ENCODE data around the gene TEPSIN. TPM values are rescaled to one million over a fixed set of nuclear protein-coding genes. Genes with fewer than 3 reads are reported as not detected.

TEPSIN gene
- total RNA-seq, 4 donors from 2014 or later: 15.5 to 32.9 (median 24.3) TPM

DNA sequence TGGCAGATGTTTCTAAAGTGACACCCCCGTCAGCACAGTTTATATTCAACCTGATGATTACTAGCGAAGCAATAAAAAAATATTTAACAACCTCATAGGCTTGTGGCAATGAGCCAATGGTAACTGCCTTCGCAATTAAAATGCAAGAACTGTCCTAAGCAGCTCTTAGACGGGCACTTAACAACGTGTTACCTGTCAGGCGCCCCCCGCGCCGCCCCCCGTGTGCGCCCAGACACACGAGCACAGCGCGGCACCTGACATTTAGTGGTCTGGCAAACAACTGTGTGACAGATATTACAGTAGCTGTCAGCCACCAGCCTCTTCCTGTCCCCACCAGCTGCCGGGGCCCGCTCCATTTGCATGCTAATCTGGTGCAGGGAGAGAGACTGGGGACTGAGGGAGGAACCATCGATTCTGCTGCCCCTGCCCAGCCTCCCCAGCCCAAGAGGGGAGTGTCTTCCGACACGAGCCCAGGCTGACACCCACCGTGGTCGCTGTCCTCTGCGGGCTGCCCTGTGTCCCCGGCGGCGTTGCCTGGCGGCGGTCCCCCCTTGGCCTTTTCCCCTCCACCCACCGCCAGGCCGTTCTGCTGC is 12.9 kb upstream of the TEPSIN start:
- Histone ChIP-seq H3K4me1 (peaks cover 17 to 19% of the 10 kb centered on the region in 2 donors), H3K36me3 (peaks cover 0 to 10% of the 10 kb centered on the region in 2 donors), H3K27me3 (no peaks in the 10 kb centered on the region), H3K4me3 (no peak overlapping the region), H3K27ac (no peak overlapping the region), H3K9me3 (no peaks in the 10 kb centered on the region)
- intact Hi-C loops (cut with DNase I; ENCODE audit: low total_unique reads) (loop anchor here (5.0 kb wide), 1 partner anchor 350 kb away; no protein-coding TSS in a partner anchor), in situ Hi-C loops (cut with MboI; ENCODE audit: low sequenced_read_pairs in 4 of 4) (loop anchor here in 2 of 4 donors (10.0 to 25.0 kb wide), 3 partner anchors 233 to 360 kb away; no protein-coding TSS in a partner anchor)
- ATAC-seq (no peak), DNase-seq (no peak)
- TF ChIP-seq CTCF (IDR thresholded peaks at IDR 0.05 in 4 of 5, conservative IDR thresholded peaks at IDR 0.05 in 1 of 5) (no peak), POLR2A (IDR thresholded peaks at IDR 0.05) (no peak)

DNA sequence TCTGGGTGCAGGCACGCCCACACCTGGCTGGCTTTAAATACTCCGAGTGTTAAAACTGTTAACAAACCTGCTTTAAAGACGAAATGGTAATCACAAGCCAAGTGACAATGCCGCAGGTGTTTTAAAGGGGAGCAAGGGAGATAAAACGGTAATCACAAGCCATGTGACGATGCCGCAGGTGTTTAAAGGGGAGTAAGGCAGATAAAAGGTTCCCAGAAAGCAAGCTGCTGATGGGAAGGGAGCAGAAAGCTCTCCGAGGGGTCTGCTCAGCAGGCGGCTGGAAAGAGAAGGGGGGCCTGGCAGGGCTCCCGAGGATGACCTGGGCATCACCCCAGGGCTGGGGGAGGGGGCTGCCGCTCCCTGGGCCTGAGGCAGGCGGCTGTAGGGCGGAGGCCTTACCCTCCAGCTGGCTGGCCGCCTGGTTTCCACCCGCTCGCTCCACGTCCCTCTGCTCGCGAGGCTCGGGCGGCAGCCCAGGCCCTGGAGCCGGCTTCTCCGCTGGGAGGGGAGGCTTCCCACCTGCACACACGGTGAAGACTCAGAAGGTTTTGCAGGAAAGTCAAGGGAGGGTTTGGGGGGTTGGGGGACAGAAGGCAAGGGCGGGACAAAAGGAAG is 12.3 kb upstream of the TEPSIN start:
- Histone ChIP-seq H3K4me1 (peaks cover 17 to 19% of the 10 kb centered on the region in 2 donors), H3K27ac (no peak overlapping the region), H3K36me3 (peaks cover 0 to 10% of the 10 kb centered on the region in 2 donors), H3K27me3 (no peaks in the 10 kb centered on the region), H3K4me3 (no peak overlapping the region), H3K9me3 (no peaks in the 10 kb centered on the region)
- no peak for DNase-seq
- no peak for ATAC-seq
- in situ Hi-C loops (cut with MboI; ENCODE audit: low sequenced_read_pairs in 4 of 4) (loop anchor here in 2 of 4 donors (10.0 to 25.0 kb wide), 3 partner anchors 234 to 361 kb away; no protein-coding TSS in a partner anchor), intact Hi-C loops (cut with DNase I; ENCODE audit: low total_unique reads) (loop anchor here (5.0 kb wide), 1 partner anchor 351 kb away; no protein-coding TSS in a partner anchor)
- TF ChIP-seq CTCF (IDR thresholded peaks at IDR 0.05 in 4 of 5, conservative IDR thresholded peaks at IDR 0.05 in 1 of 5): no peak
- TF ChIP-seq POLR2A (IDR thresholded peaks at IDR 0.05): no peak

- TF ChIP-seq POLR2A (IDR thresholded peaks at IDR 0.05) (no peak), CTCF (IDR thresholded peaks at IDR 0.05 in 4 of 5, conservative IDR thresholded peaks at IDR 0.05 in 1 of 5) (no peak)
- no peaks in the 10 kb centered on the region for H3K9me3 ChIP-seq
- no peak overlapping the region for H3K27ac ChIP-seq
- in situ Hi-C loops (cut with MboI; ENCODE audit: low sequenced_read_pairs in 4 of 4) (loop anchor here in 2 of 4 donors (10.0 to 25.0 kb wide), 3 partner anchors 234 to 362 kb away; no protein-coding TSS in a partner anchor), intact Hi-C loops (cut with DNase I; ENCODE audit: low total_unique reads) (loop anchor here (5.0 kb wide), 1 partner anchor 352 kb away; no protein-coding TSS in a partner anchor)
- DNase-seq: no peak
- H3K4me3 ChIP-seq: no peak overlapping the region
- no peak for ATAC-seq
- H3K27me3 ChIP-seq: no peaks in the 10 kb centered on the region
- peaks cover 0 to 10% of the 10 kb centered on the region in 2 donors for H3K36me3 ChIP-seq
- peaks cover 10 to 14% of the 10 kb centered on the region in 2 donors for H3K4me1 ChIP-seq
These were observed 11.6 kb upstream of the TEPSIN start for GRCh38 chr17:81250286-81251093.

GRCh38 chr17:81249223-81250040 is 10.6 kb upstream of the TEPSIN start:
- peaks cover 0 to 10% of the 10 kb centered on the region in 2 donors for H3K36me3 ChIP-seq
- in situ Hi-C loops (cut with MboI; ENCODE audit: low sequenced_read_pairs in 4 of 4): loop anchor here in 3 of 4 donors (10.0 to 25.0 kb wide), 4 partner anchors 112 to 363 kb away; no protein-coding TSS in a partner anchor

More at GRCh38 chr17:81249223-81250040, 10.6 kb upstream of the TEPSIN start:
- Histone ChIP-seq H3K9me3 (no peaks in the 10 kb centered on the region), H3K4me1 (peaks cover under 1 to 4% of the 10 kb centered on the region in 2 donors), H3K27ac (no peak overlapping the region), H3K27me3 (no peaks in the 10 kb centered on the region), H3K4me3 (no peak overlapping the region)
- ATAC-seq: peak in 1 of 2 donors; percentile 47
- TF ChIP-seq POLR2A (IDR thresholded peaks at IDR 0.05): no peak
- no peak for TF ChIP-seq CTCF (IDR thresholded peaks at IDR 0.05 in 4 of 5, conservative IDR thresholded peaks at IDR 0.05 in 1 of 5)
- intact Hi-C loops (cut with DNase I; ENCODE audit: low total_unique reads): loop anchor here (5.0 kb wide), 1 partner anchor 353 kb away; no protein-coding TSS in a partner anchor
- no peak for DNase-seq
